NT2/D1 (cell line): ENCODE measurements around the gene BRD9.

ENCODE experiments used
- DNase-seq: peaks from one replicate; pipeline ENCODE4 v3.0.0-alpha.2; 2011; ENCODE audit warnings: low read depth, low spot score
- H3K27me3 ChIP-seq: 2 replicates; pipeline ENCODE4 v1.6.0; 2011; ENCODE audit warnings: mild to moderate bottlenecking; ENCODE audit not compliant: insufficient read length, insufficient read depth
- H3K36me3 ChIP-seq: 2 replicates; pipeline ENCODE4 v1.6.1; 2011; ENCODE audit warnings: mild to moderate bottlenecking, low read length, mixed read lengths; ENCODE audit not compliant: insufficient read depth, insufficient read length
- H3K4me1 ChIP-seq: 2 replicates; pipeline ENCODE4 v1.5.1; 2011; ENCODE audit not compliant: insufficient read depth, insufficient read length
- H3K4me3 ChIP-seq: 2 replicates; pipeline ENCODE4 v1.5.1; 2011; ENCODE audit warnings: low read depth; ENCODE audit not compliant: insufficient read length
- H3K9ac ChIP-seq: 2 replicates; pipeline ENCODE4 v1.6.0; 2011; ENCODE audit warnings: low read depth; ENCODE audit not compliant: insufficient read length
- H3K9me3 ChIP-seq: 2 replicates; pipeline ENCODE4 v1.5.1; 2011; ENCODE audit warnings: mild to moderate bottlenecking, low read length; ENCODE audit not compliant: insufficient read depth
- SUZ12 ChIP-seq: IDR thresholded peaks from 2 replicates; pipeline ENCODE4 v1.6.1; 2011; ENCODE audit not compliant: insufficient read length, insufficient read depth; ENCODE audit errors: extremely low read depth
- YY1 ChIP-seq: IDR thresholded peaks from 2 replicates; pipeline ENCODE4 v1.6.1; 2011; ENCODE audit not compliant: insufficient read length, insufficient read depth
- ZNF274 ChIP-seq: IDR thresholded peaks from 2 replicates; pipeline ENCODE4 v1.6.1; 2011; ENCODE audit warnings: mild to moderate bottlenecking, low read depth, low read length

Gene BRD9

DNA sequence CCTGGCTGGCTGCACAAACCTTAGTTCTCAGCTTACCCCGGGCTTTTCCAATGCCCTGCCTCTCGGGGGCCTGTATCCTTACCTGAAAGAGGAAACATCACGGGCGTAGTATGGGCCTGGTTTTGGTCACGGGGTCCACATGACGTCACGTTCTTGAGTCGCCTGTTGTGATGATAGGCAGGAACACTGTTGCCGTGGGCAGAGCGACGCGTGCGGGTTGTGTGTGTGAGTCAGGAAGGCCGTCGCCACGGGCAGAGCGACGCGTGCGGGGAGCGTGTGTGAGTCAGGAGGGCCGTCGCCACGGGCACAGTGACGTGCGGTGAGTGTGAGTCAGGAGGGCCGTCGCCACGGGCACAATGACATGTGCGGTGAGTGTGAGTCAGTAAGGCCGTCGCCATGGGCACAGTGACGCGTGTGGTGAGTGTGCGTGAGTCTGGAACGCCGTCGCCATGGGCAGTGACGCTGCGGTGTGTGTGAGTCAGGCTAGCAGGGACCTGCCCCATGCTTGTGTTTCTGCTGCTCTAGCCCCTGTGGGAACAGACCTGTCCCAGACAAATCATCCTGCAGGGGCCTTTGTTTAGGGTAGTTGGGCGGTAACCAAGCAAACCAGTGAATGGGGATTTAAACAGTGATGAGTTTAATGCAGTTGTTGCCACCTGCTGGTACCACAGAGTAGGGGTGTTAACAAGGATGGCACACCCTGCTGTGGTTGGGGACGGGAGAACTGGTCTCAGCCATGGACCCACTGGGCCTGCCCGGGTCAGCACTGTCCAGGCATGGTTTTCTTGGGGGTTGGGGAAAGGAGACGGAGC, 19.9 kb upstream of the BRD9 start:
- Histone ChIP-seq H3K27me3 (no peaks in the 10 kb centered on the region), H3K36me3 (peaks cover 94% of the 10 kb centered on the region), H3K9me3 (no peaks in the 10 kb centered on the region), H3K9ac (no peak overlapping the region), H3K4me1 (peaks cover 4% of the 10 kb centered on the region), H3K4me3 (no peak overlapping the region)
- DNase-seq: no peak
- TF ChIP-seq ZNF274 (no peak), YY1 (no peak), SUZ12 (no peak)

DNA sequence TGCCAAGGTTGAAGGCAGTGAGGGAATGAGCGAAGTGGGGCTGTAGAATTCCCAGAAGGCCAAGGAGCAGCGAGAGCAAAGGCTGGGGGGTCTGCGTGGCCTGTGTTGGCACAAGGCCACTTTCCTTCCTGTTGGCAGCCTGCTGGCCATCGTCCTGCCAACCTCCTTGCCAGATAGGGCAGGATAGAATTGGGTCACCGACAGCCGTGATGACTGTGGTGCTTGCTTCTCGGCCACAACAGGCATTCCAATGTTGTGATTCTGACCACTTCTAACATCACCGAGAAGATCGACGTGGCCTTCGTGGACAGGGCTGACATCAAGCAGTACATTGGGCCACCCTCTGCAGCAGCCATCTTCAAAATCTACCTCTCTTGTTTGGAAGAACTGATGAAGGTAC, 19.0 kb upstream of the BRD9 start:
- H3K4me3 ChIP-seq: no peak overlapping the region
- peaks cover 4% of the 10 kb centered on the region for H3K4me1 ChIP-seq
- peaks cover 93% of the 10 kb centered on the region for H3K36me3 ChIP-seq
- TF ChIP-seq SUZ12 (no peak), YY1 (no peak), ZNF274 (no peak)
- no peaks in the 10 kb centered on the region for H3K27me3 ChIP-seq
- no peak for DNase-seq
- H3K9me3 ChIP-seq: no peaks in the 10 kb centered on the region
- no peak overlapping the region for H3K9ac ChIP-seq

- H3K36me3 ChIP-seq: peaks cover 93% of the 10 kb centered on the region
- no peak overlapping the region for H3K4me3 ChIP-seq
- DNase-seq: no peak
- no peak overlapping the region for H3K9ac ChIP-seq
- TF ChIP-seq YY1 (no peak), SUZ12 (no peak), ZNF274 (no peak)
- H3K4me1 ChIP-seq: peaks cover 4% of the 10 kb centered on the region
- H3K9me3 ChIP-seq: no peaks in the 10 kb centered on the region
- H3K27me3 ChIP-seq: no peaks in the 10 kb centered on the region
These were observed 18.2 kb upstream of the BRD9 start for GRCh38 chr5:910769-911160.

DNA sequence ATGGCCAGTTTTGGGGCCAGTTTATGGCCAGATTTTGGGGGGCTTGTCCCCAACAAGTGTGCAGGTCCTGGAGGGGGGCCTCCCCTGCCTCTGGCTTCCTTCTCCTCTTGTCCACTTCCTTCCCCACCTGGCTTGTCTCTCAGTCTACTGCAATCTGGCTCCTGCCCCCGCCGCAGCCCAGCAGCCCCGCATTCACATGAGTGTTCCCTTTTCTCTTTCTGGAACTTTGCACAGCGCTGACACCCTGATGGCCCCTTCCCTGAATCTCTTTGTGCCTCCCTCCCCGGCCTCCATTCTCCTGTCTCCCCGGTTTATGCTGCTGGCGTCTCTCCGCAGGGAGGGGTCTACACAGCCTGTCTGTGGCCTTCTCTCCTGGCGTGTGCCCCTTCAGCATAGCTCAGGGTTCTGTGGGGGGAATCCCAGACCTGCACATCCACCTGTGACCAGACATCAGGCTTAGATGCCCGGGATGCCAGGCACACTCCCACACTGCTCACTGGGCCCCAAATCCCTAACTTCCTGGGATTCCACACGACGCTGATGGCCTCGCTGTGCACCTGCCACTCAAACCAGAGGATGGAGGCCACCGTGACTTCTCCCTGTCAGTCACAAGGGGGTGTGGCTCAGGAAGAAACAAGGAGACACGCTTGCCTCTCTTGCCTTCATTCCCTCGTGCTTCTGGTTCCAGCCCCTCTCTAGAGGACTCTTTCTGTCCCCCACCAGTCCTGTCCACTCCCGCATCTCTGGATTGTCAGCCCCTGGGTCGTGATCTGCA, 17.6 kb upstream of the BRD9 start:
- peaks cover 4% of the 10 kb centered on the region for H3K4me1 ChIP-seq
- H3K36me3 ChIP-seq: peaks cover 93% of the 10 kb centered on the region
- TF ChIP-seq ZNF274 (no peak), SUZ12 (no peak), YY1 (no peak)
- H3K4me3 ChIP-seq: no peak overlapping the region
- no peaks in the 10 kb centered on the region for H3K27me3 ChIP-seq
- DNase-seq: no peak
- H3K9me3 ChIP-seq: no peaks in the 10 kb centered on the region
- H3K9ac ChIP-seq: no peak overlapping the region

DNA sequence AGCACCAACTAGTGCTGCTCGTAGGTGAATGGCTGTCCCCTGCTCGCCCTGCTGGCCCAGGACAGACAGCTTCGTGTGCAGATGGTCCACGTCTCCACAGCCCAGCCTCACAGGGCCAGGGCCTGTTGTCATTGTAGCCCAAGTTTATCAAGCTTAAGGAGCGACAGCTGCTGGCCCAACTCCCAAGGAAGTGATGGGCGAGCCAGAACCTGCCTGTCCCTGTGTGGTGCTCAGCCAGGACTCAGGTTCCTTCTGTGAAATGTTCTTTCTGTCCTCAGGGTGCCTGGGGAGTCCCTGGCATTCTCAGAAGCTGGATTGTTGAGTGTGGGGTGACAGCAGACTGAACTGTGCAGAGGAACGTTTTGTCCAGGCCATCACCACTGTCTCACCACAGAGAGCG, 16.5 kb upstream of the BRD9 start:
- no peaks in the 10 kb centered on the region for H3K27me3 ChIP-seq
- no peak for DNase-seq
- no peak for TF ChIP-seq YY1
- no peak for TF ChIP-seq SUZ12
- TF ChIP-seq ZNF274: no peak
- no peak overlapping the region for H3K4me3 ChIP-seq
- no peaks in the 10 kb centered on the region for H3K9me3 ChIP-seq
- peaks cover 4% of the 10 kb centered on the region for H3K4me1 ChIP-seq
- peaks cover 93% of the 10 kb centered on the region for H3K36me3 ChIP-seq
- no peak overlapping the region for H3K9ac ChIP-seq

GRCh38 chr5:908172-908571, 15.6 kb upstream of the BRD9 start:
- Histone ChIP-seq H3K4me1 (peaks cover 4% of the 10 kb centered on the region), H3K9me3 (no peaks in the 10 kb centered on the region), H3K36me3 (peaks cover 91% of the 10 kb centered on the region), H3K9ac (no peak overlapping the region), H3K4me3 (no peak overlapping the region), H3K27me3 (no peaks in the 10 kb centered on the region)
- TF ChIP-seq ZNF274 (no peak), YY1 (no peak)
- no peak for DNase-seq

GRCh38 chr5:907366-907910, 14.8 kb upstream of the BRD9 start:
- Histone ChIP-seq H3K36me3 (peaks cover 84% of the 10 kb centered on the region), H3K4me3 (no peak overlapping the region), H3K4me1 (peaks cover 2% of the 10 kb centered on the region), H3K27me3 (no peaks in the 10 kb centered on the region), H3K9me3 (no peaks in the 10 kb centered on the region), H3K9ac (no peak overlapping the region)
- no peak for DNase-seq
- TF ChIP-seq YY1: no peak
- no peak for TF ChIP-seq ZNF274
- no peak for TF ChIP-seq SUZ12
